Measurements from ENCODE around the gene DCDC2C. TPM values are rescaled to one million over a fixed set of nuclear protein-coding genes. Genes with fewer than 3 reads are reported as not detected.

The DCDC2C gene
- total RNA-seq, 2 experiments from 2014 or later = not detected

GRCh38 chr2:3777966-3778365 is 74.6 kb downstream of the DCDC2C start:
- peaks cover 7% of the 10 kb centered on the region for H3K27me3 Mint-ChIP-seq
- H3K36me3 Mint-ChIP-seq = no peaks in the 10 kb centered on the region
- CTCF ChIA-PET = interaction anchor here (1.1 to 4.4 kb wide), 2 partner anchors 49 to 50 kb away, joined by 3 to 57 read pairs; no protein-coding TSS in a partner anchor
- no peaks in the 10 kb centered on the region for H3K9me3 Mint-ChIP-seq
- peaks cover 10% of the 10 kb centered on the region for H3K4me1 Mint-ChIP-seq (ENCODE audit: low read depth)
- no peak for DNase-seq
- H3K4me3 Mint-ChIP-seq = no peak overlapping the region
- POLR2A ChIA-PET = no interaction called here
- H3K27ac Mint-ChIP-seq = no peak overlapping the region
- intact Hi-C loops (cut with micrococcal nuclease) = no loop called here

GRCh38 chr2:3778851-3779495 is 75.6 kb downstream of the DCDC2C start:
- Mint-ChIP-seq H3K4me3 (no peak overlapping the region), H3K27me3 (peaks cover 7% of the 10 kb centered on the region), H3K4me1 (ENCODE audit: low read depth) (peaks cover 10% of the 10 kb centered on the region), H3K36me3 (no peaks in the 10 kb centered on the region), H3K27ac (no peak overlapping the region), H3K9me3 (no peaks in the 10 kb centered on the region)
- intact Hi-C loops (cut with micrococcal nuclease) = no loop called here
- POLR2A ChIA-PET = no interaction called here
- no peak for DNase-seq
- CTCF ChIA-PET = interaction anchor here (0.6 to 4.4 kb wide), 6 partner anchors 8 to 400 kb away, joined by 3 to 57 read pairs (median 4); partner anchors contain the start of gene TRAPPC12

- H3K36me3 Mint-ChIP-seq = no peaks in the 10 kb centered on the region
- H3K4me3 Mint-ChIP-seq = no peak overlapping the region
- no peaks in the 10 kb centered on the region for H3K9me3 Mint-ChIP-seq
- CTCF ChIA-PET = interaction anchor here (0.6 to 4.4 kb wide), 7 partner anchors 8 to 400 kb away, joined by 3 to 57 read pairs (median 4); partner anchors contain the start of gene TRAPPC12
- DNase-seq = no peak
- POLR2A ChIA-PET = no interaction called here
- peaks cover 7% of the 10 kb centered on the region for H3K27me3 Mint-ChIP-seq
- peaks cover 10% of the 10 kb centered on the region for H3K4me1 Mint-ChIP-seq (ENCODE audit: low read depth)
- intact Hi-C loops (cut with micrococcal nuclease) = loop anchor here (1.0 to 5.0 kb wide), 3 partner anchors 41 to 127 kb away; no protein-coding TSS in a partner anchor
- no peak overlapping the region for H3K27ac Mint-ChIP-seq
Measured at GRCh38 chr2:3779496-3780049, 76.2 kb downstream of the DCDC2C start.

- POLR2A ChIA-PET = no interaction called here
Measured at GRCh38 chr2:3780477-3781402, 77.4 kb downstream of the DCDC2C start.

GRCh38 chr2:3784731-3785130 is 81.4 kb downstream of the DCDC2C start:
- H3K27me3 Mint-ChIP-seq = peaks cover 3% of the 10 kb centered on the region
- intact Hi-C loops (cut with micrococcal nuclease) = loop anchor here (5.0 kb wide), 1 partner anchor 132 kb away; no protein-coding TSS in a partner anchor
- H3K9me3 Mint-ChIP-seq = no peaks in the 10 kb centered on the region
- no peak overlapping the region for H3K27ac Mint-ChIP-seq
- no peak overlapping the region for H3K4me3 Mint-ChIP-seq
- ChIA-PET CTCF (interaction anchor here (3.1 kb wide), 1 partner anchor 57 kb away, joined by 10 read pairs; no protein-coding TSS in a partner anchor), POLR2A (no interaction called here)
- H3K4me1 Mint-ChIP-seq (ENCODE audit: low read depth) = peaks cover 10% of the 10 kb centered on the region
- H3K36me3 Mint-ChIP-seq = no peaks in the 10 kb centered on the region
- no peak for DNase-seq

More at GRCh38 chr2:3780477-3781402, 77.4 kb downstream of the DCDC2C start:
- intact Hi-C loops (cut with micrococcal nuclease) = loop anchor here (1.0 to 5.0 kb wide), 3 partner anchors 42 to 128 kb away; no protein-coding TSS in a partner anchor
- Mint-ChIP-seq H3K4me3 (no peak overlapping the region), H3K4me1 (ENCODE audit: low read depth) (peaks cover 10% of the 10 kb centered on the region), H3K27ac (no peak overlapping the region), H3K36me3 (no peaks in the 10 kb centered on the region), H3K9me3 (no peaks in the 10 kb centered on the region), H3K27me3 (peaks cover 7% of the 10 kb centered on the region)
- CTCF ChIA-PET = interaction anchor here (0.5 to 4.4 kb wide), 11 partner anchors 10 to 687 kb away, joined by 3 to 57 read pairs (median 5); no protein-coding TSS in a partner anchor
- peak; percentile 81 for DNase-seq

GRCh38 chr2:3785220-3785889 is 82.0 kb downstream of the DCDC2C start:
- Mint-ChIP-seq H3K27me3 (no peaks in the 10 kb centered on the region), H3K9me3 (no peaks in the 10 kb centered on the region), H3K27ac (no peak overlapping the region), H3K4me1 (ENCODE audit: low read depth) (peaks cover 6% of the 10 kb centered on the region), H3K36me3 (no peaks in the 10 kb centered on the region), H3K4me3 (no peak overlapping the region)
- intact Hi-C loops (cut with micrococcal nuclease) = no loop called here
- CTCF ChIA-PET = interaction anchor here (3.1 kb wide), 1 partner anchor 57 kb away, joined by 10 read pairs; no protein-coding TSS in a partner anchor
- no peak for DNase-seq
- POLR2A ChIA-PET = no interaction called here

- no peak for DNase-seq
- intact Hi-C loops (cut with micrococcal nuclease) = no loop called here
- Mint-ChIP-seq H3K36me3 (no peaks in the 10 kb centered on the region), H3K27ac (no peak overlapping the region), H3K4me1 (ENCODE audit: low read depth) (peaks cover under 1% of the 10 kb centered on the region), H3K27me3 (no peaks in the 10 kb centered on the region), H3K9me3 (no peaks in the 10 kb centered on the region), H3K4me3 (no peak overlapping the region)
- ChIA-PET POLR2A (no interaction called here), CTCF (interaction anchor here (3.1 kb wide), 1 partner anchor 58 kb away, joined by 10 read pairs; no protein-coding TSS in a partner anchor)
Measured at GRCh38 chr2:3785890-3786273, 82.5 kb downstream of the DCDC2C start.

GRCh38 chr2:3787768-3788167 is 84.4 kb downstream of the DCDC2C start:
- intact Hi-C loops (cut with micrococcal nuclease) = no loop called here
- Mint-ChIP-seq H3K27ac (no peak overlapping the region), H3K27me3 (no peaks in the 10 kb centered on the region), H3K9me3 (no peaks in the 10 kb centered on the region), H3K4me3 (no peak overlapping the region), H3K4me1 (ENCODE audit: low read depth) (no peaks in the 10 kb centered on the region), H3K36me3 (no peaks in the 10 kb centered on the region)
- POLR2A ChIA-PET = no interaction called here
- CTCF ChIA-PET = no interaction called here
- no peak for DNase-seq

- H3K27me3 Mint-ChIP-seq = no peaks in the 10 kb centered on the region
- no peaks in the 10 kb centered on the region for H3K36me3 Mint-ChIP-seq
- H3K9me3 Mint-ChIP-seq = no peaks in the 10 kb centered on the region
- POLR2A ChIA-PET = no interaction called here
- no peak overlapping the region for H3K4me3 Mint-ChIP-seq
- H3K4me1 Mint-ChIP-seq (ENCODE audit: low read depth) = no peaks in the 10 kb centered on the region
- intact Hi-C loops (cut with micrococcal nuclease) = no loop called here
- CTCF ChIA-PET = no interaction called here
- no peak for DNase-seq
- no peak overlapping the region for H3K27ac Mint-ChIP-seq
Measured at GRCh38 chr2:3789256-3789655, 85.9 kb downstream of the DCDC2C start.

GRCh38 chr2:3793249-3793648 is 89.9 kb downstream of the DCDC2C start:
- no peaks in the 10 kb centered on the region for H3K36me3 Mint-ChIP-seq
- H3K4me1 Mint-ChIP-seq (ENCODE audit: low read depth) = no peaks in the 10 kb centered on the region
- ChIA-PET CTCF (no interaction called here), POLR2A (no interaction called here)
- H3K9me3 Mint-ChIP-seq = no peaks in the 10 kb centered on the region
- intact Hi-C loops (cut with micrococcal nuclease) = no loop called here
- no peak overlapping the region for H3K4me3 Mint-ChIP-seq
- H3K27ac Mint-ChIP-seq = no peak overlapping the region
- no peaks in the 10 kb centered on the region for H3K27me3 Mint-ChIP-seq
- no peak for DNase-seq

- intact Hi-C loops (cut with micrococcal nuclease) = no loop called here
- Mint-ChIP-seq H3K9me3 (no peaks in the 10 kb centered on the region), H3K4me3 (no peak overlapping the region), H3K27ac (no peak overlapping the region), H3K4me1 (ENCODE audit: low read depth) (no peaks in the 10 kb centered on the region), H3K36me3 (no peaks in the 10 kb centered on the region), H3K27me3 (peaks cover 4% of the 10 kb centered on the region)
- ChIA-PET POLR2A (no interaction called here), CTCF (interaction anchor here (0.7 kb wide), 1 partner anchor 1907 kb away, joined by 3 read pairs; no protein-coding TSS in a partner anchor)
- DNase-seq = no peak
Measured at GRCh38 chr2:3801506-3801905, 98.1 kb downstream of the DCDC2C start.
